WTC11 (cell line): ENCODE data around the gene MYLK.

ENCODE experiments used
- CBFB ChIP-seq: sonication (generic); formaldehyde crosslinking; IDR thresholded peaks from 2 replicates; pipeline ENCODE4 v1.8.1; 2022; ENCODE audit warnings: mild to moderate bottlenecking, low read depth, missing genetic modification reagents
- CREB1 ChIP-seq: sonication (generic); formaldehyde crosslinking; IDR thresholded peaks from 2 replicates; pipeline ENCODE4 v1.8.0; 2023; ENCODE audit warnings: mild to moderate bottlenecking, missing genetic modification reagents
- CTCF ChIP-seq: fragments of 200-600 bp; IDR thresholded peaks from 2 replicates; pipeline ENCODE4 v1.8.0; 2022; ENCODE audit warnings: antibody characterized with exemption
- E2F1 ChIP-seq: sonication (generic); formaldehyde crosslinking; IDR thresholded peaks from 2 replicates; pipeline ENCODE4 v1.8.0; 2022; ENCODE audit warnings: mild to moderate bottlenecking, missing genetic modification reagents
- ESRRA ChIP-seq: sonication (generic); formaldehyde crosslinking; IDR thresholded peaks from 2 replicates; pipeline ENCODE4 v1.8.1; 2022; ENCODE audit warnings: mild to moderate bottlenecking, missing genetic modification reagents, borderline replicate concordance
- FOXP1 ChIP-seq: sonication (generic); formaldehyde crosslinking; IDR thresholded peaks from 2 replicates; pipeline ENCODE4 v1.8.0; 2022; ENCODE audit warnings: missing genetic modification reagents, mild to moderate bottlenecking, moderate library complexity, borderline replicate concordance
- FOXP4 ChIP-seq: sonication (generic); formaldehyde crosslinking; IDR thresholded peaks from 2 replicates; pipeline ENCODE4 v1.8.0; 2022; ENCODE audit warnings: mild to moderate bottlenecking, missing genetic modification reagents
- MAX ChIP-seq: sonication (generic); formaldehyde crosslinking; IDR thresholded peaks from 2 replicates; pipeline ENCODE4 v1.8.0; 2022; ENCODE audit warnings: mild to moderate bottlenecking, missing genetic modification reagents
- RELA ChIP-seq: sonication (generic); formaldehyde crosslinking; IDR thresholded peaks from 2 replicates; pipeline ENCODE4 v1.8.1; 2022; ENCODE audit warnings: missing genetic modification reagents, mild to moderate bottlenecking, borderline replicate concordance
- SOX15 ChIP-seq: fragments of 250-450 bp; sonication (Bioruptor Pico); IDR thresholded peaks from 2 replicates; pipeline ENCODE4 v1.9.0; 2021; ENCODE audit warnings: mild to moderate bottlenecking
- STAT6 ChIP-seq: sonication (generic); formaldehyde crosslinking; conservative IDR thresholded peaks from 2 replicates; pipeline ENCODE4 v1.8.1; 2023; ENCODE audit warnings: mild to moderate bottlenecking, low read depth, missing genetic modification reagents, moderate library complexity
- USF1 ChIP-seq: sonication (generic); formaldehyde crosslinking; IDR thresholded peaks from 2 replicates; pipeline ENCODE4 v1.8.0; 2022; ENCODE audit warnings: mild to moderate bottlenecking, missing genetic modification reagents
- ZNF121 ChIP-seq: sonication (generic); formaldehyde crosslinking; IDR thresholded peaks from 2 replicates; pipeline ENCODE4 v1.8.0; 2023; ENCODE audit warnings: missing genetic modification reagents
- ZNF425 ChIP-seq: fragments of 250-450 bp; sonication (Bioruptor Pico); conservative IDR thresholded peaks from 2 replicates; pipeline ENCODE4 v1.9.0; 2021; ENCODE audit warnings: mild to moderate bottlenecking

GRCh38 chr3:123805101-123805500, 79.0 kb downstream of the MYLK start:
- TF ChIP-seq CREB1 = no peak
- no peak for TF ChIP-seq CBFB
- TF ChIP-seq ZNF425 (CRISPR knock-in tag) = no peak
- no peak for TF ChIP-seq CTCF
- no peak for TF ChIP-seq STAT6
- no peak for TF ChIP-seq MAX
- TF ChIP-seq USF1 (CRISPR knock-in tag) = no peak
- TF ChIP-seq FOXP1 (CRISPR knock-in tag) = no peak
- no peak for TF ChIP-seq ESRRA (CRISPR knock-in tag)
- TF ChIP-seq ZNF121 (CRISPR knock-in tag) = no peak
- no peak for TF ChIP-seq FOXP4 (CRISPR knock-in tag)
- TF ChIP-seq E2F1 (CRISPR knock-in tag) = no peak
- TF ChIP-seq RELA (CRISPR knock-in tag) = no peak
- no peak for TF ChIP-seq SOX15 (CRISPR knock-in tag)
